Chondrocyte (in vitro differentiated cells): ENCODE measurements around the gene PDE3B. TPM values are rescaled to one million over a fixed set of nuclear protein-coding genes. Genes with fewer than 3 reads are reported as not detected.
"Not testable (repeated sequence)": the region's sequence is repeated elsewhere in the genome, so short reads cannot be mapped to it uniquely, and the experiment has no call there.

Experiments used
- DNase-seq: peaks from one replicate; pipeline ENCODE4 v3.0.0; 2021; ENCODE audit warnings: mixed read lengths, low spot score
- H3K27ac Mint-ChIP-seq: one replicate; pipeline ENCODE4 v1.8.0; 2021; ENCODE audit warnings: mild to moderate bottlenecking, moderate library complexity, mixed read lengths; ENCODE audit not compliant: unreplicated experiment
- H3K27me3 Mint-ChIP-seq: 2 replicates; pipeline ENCODE4 v1.8.0; 2021; ENCODE audit warnings: low read depth, mixed read lengths
- H3K36me3 Mint-ChIP-seq: 2 replicates; pipeline ENCODE4 v1.8.0; 2021; ENCODE audit warnings: low read depth, mixed read lengths
- H3K4me1 Mint-ChIP-seq: 2 replicates; pipeline ENCODE4 v1.8.0; 2021; ENCODE audit warnings: low read depth, mild to moderate bottlenecking, mixed read lengths
- H3K4me3 Mint-ChIP-seq: one replicate; pipeline ENCODE4 v1.8.0; 2021; ENCODE audit warnings: mild to moderate bottlenecking, moderate library complexity, mixed read lengths; ENCODE audit not compliant: unreplicated experiment
- H3K9me3 Mint-ChIP-seq: 2 replicates; pipeline ENCODE4 v1.8.0; 2021; ENCODE audit warnings: low read depth, mixed read lengths
- total RNA-seq: library from RNA; stranded (reverse); gene quantifications from 3 replicates; pipeline ENCODE4 v1.2.1, GENCODE V29; 2021
- TF ChIP-seq, protein P1 (sequence below): fragments of 200-600 bp; sonication (generic); IDR thresholded peaks from 2 replicates; pipeline ENCODE4 v1.5.0; 2021; ENCODE audit warnings: antibody characterized with exemption, mild to moderate bottlenecking, moderate library complexity

Gene PDE3B
- total RNA-seq, 1 donor from 2014 or later, result 0.47 TPM

DNA sequence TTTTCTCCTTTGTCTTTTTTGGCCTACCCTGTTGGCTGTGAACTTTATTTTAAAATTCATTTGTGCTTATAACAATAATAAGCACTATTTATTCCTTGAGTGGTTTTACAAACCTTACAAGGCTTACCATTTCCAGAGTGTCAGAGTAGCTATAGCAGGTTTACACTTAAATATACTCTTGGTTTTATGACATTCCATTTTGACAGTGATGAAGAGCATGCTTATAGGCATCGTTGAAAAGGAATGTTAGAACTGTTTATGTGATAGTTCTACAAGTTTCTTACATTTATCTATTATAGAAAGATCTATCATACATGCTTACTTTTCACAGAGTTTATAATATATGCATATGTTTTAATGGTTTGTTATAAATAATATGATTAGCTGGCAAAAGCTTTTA lies 84.1 kb downstream of the PDE3B start:
- Mint-ChIP-seq H3K27me3 (peaks cover 2% of the 10 kb centered on the region), H3K9me3 (no peaks in the 10 kb centered on the region), H3K36me3 (no peaks in the 10 kb centered on the region), H3K27ac (no peak overlapping the region), H3K4me3 (no peak overlapping the region), H3K4me1 (no peaks in the 10 kb centered on the region)
- no peak for DNase-seq
- TF ChIP-seq, protein P1, sequence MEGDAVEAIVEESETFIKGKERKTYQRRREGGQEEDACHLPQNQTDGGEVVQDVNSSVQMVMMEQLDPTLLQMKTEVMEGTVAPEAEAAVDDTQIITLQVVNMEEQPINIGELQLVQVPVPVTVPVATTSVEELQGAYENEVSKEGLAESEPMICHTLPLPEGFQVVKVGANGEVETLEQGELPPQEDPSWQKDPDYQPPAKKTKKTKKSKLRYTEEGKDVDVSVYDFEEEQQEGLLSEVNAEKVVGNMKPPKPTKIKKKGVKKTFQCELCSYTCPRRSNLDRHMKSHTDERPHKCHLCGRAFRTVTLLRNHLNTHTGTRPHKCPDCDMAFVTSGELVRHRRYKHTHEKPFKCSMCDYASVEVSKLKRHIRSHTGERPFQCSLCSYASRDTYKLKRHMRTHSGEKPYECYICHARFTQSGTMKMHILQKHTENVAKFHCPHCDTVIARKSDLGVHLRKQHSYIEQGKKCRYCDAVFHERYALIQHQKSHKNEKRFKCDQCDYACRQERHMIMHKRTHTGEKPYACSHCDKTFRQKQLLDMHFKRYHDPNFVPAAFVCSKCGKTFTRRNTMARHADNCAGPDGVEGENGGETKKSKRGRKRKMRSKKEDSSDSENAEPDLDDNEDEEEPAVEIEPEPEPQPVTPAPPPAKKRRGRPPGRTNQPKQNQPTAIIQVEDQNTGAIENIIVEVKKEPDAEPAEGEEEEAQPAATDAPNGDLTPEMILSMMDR, result no peak

DNA sequence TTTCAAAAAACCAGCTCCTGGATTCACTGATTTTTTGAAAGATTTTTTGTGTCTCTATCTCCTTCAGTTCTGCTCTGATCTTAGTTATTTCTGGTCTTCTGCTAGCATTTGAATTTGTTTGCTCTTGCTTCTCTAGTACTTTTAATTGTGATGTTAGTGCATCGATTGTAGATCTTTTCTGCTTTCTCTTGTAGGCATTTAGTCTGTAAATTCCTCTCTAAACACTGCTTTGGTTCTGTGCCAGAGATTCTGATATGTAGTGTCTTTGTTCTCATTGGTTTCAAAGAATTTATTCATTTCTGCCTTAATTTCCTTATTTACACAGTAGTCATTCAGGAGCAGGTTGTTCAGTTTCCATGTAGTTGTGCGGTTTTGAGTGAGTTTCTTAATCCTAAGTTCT lies 96.9 kb downstream of the PDE3B start:
- H3K27me3 Mint-ChIP-seq, H3K9me3 Mint-ChIP-seq, DNase-seq, H3K27ac Mint-ChIP-seq, H3K4me3 Mint-ChIP-seq, H3K4me1 Mint-ChIP-seq, H3K36me3 Mint-ChIP-seq: not testable (repeated sequence)

DNA sequence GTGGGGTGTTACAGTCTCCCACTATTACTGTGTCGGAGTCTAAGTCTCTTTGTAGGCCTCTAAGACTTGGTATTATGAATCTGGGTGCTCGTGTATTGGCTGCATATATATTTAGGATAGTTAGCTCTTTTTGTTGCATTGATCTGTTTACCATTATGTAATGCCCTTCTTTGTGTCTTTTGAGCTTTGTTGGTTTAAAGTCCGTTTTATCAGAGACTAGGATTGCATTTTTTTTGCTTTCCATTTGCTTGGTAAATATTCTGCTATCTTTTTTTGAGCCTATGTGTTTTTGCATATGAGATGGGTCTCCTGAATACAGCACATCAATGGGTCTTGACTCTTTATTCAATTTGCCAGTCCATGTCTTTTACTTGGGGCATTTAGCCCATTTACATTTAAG lies 97.6 kb downstream of the PDE3B start:
- peaks cover 8% of the 10 kb centered on the region for H3K9me3 Mint-ChIP-seq
- no peaks in the 10 kb centered on the region for H3K27me3 Mint-ChIP-seq
- no peak overlapping the region for H3K27ac Mint-ChIP-seq
- H3K4me3 Mint-ChIP-seq, result no peak overlapping the region
- no peak for DNase-seq
- no peaks in the 10 kb centered on the region for H3K36me3 Mint-ChIP-seq
- no peaks in the 10 kb centered on the region for H3K4me1 Mint-ChIP-seq
- TF ChIP-seq, protein P1, result no peak

DNA sequence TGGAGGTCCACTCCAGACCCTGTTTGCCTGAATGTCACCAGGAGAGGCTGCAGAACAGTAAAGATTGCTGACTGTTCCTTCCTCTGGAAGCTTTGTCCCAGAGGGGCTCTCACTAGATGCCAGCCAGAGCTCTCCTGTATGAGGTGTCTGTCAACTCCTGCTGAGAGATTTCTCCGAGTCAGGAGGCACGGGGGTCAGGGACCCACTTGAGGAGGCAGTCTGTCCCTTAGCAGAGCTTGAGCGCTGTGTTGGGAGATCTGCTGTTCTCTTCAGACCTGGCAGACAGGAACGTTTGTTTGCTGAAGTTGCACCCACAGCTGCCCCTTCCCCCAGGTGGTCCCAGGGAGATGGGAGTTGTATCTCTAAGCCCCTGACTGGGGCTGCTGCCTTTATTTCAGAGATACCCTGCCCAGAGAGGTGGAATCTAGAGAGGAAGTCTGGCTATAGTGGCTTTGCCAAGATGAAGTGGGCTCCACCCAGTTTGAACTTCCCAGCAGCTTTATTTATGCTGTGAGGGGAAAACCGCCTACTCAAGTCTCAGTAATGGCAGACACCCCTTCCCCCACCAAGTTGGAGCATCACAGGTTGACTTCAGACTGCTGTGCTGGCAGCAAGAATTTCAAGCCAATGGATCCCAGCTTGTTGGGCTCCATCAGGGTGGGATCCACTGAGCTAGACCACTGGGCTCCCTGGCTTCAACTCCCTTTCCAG lies 99.4 kb downstream of the PDE3B start:
- no peaks in the 10 kb centered on the region for H3K27me3 Mint-ChIP-seq
- peaks cover 8% of the 10 kb centered on the region for H3K9me3 Mint-ChIP-seq
- no peaks in the 10 kb centered on the region for H3K4me1 Mint-ChIP-seq
- no peak for DNase-seq
- H3K27ac Mint-ChIP-seq, result no peak overlapping the region
- no peaks in the 10 kb centered on the region for H3K36me3 Mint-ChIP-seq
- TF ChIP-seq, protein P1, result no peak
- no peak overlapping the region for H3K4me3 Mint-ChIP-seq

DNA sequence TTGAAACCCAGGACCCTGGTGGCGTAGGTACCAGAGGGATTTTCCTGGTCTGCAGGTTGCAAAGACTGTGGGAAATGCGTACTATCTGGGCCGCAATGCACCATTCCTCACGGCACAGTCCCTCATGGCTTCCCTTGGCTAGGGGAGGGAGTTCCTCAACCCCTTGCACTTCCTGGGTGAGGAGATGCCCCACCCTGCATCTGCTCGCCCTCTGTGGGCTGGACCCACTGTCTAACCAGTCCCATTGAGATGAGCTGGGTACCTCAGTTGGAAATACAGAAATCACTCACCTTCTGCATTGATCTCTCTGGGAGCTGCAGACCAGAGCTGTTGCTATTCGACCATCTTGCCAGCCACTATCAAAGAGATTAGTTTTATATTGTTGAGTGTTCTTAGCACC lies 100.1 kb downstream of the PDE3B start:
- not testable (repeated sequence) for H3K4me3 Mint-ChIP-seq, H3K9me3 Mint-ChIP-seq, H3K27me3 Mint-ChIP-seq, DNase-seq, H3K36me3 Mint-ChIP-seq, H3K4me1 Mint-ChIP-seq, H3K27ac Mint-ChIP-seq

DNA sequence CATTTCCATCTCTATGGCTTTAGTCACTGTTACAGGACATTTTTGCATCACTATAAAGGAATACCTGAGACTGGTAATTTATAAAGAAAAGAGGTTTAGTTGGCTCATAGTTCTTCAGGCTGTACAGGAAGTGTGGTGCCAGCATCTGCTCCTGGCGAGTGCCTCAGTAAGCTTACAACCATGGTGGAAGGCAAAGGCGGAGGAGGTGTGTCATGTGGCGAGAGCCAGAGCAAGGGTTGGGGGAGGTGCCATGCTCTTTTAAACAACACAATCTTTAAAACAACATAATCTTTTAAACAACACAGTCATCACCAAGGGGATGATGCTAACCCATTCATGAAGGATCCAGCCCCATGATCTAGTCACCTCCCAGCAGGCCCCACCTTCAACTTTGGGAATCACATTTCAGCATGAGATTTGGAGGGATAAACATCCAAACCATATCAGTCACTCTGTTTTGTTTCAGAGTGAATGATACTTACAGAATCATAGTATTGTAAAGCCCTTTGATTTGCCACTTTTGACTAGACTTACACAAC lies 103.3 kb downstream of the PDE3B start:
- Mint-ChIP-seq H3K27me3 (no peaks in the 10 kb centered on the region), H3K27ac (no peak overlapping the region), H3K36me3 (no peaks in the 10 kb centered on the region), H3K4me3 (no peak overlapping the region), H3K9me3 (peaks cover 4% of the 10 kb centered on the region), H3K4me1 (no peaks in the 10 kb centered on the region)
- DNase-seq, result no peak
- TF ChIP-seq, protein P1, result no peak
